GM12878 (cell line): ENCODE data around the gene GALNT6. TPM values are rescaled to one million over a fixed set of nuclear protein-coding genes. Genes with fewer than 3 reads are reported as not detected.

Experiments
- ATAC-seq: fragments of 200-7000 bp; cut with Tn5 transposase; 3 replicates; pipeline ENCODE4 v1.9.1; 2020; ENCODE audit warnings: mild to moderate bottlenecking, moderate library complexity
- BruUV-seq: library from RNA; stranded (reverse); fragments of 400-500 nt; replicated peaks from 2 replicates; lab custom pipeline; 2021; lab: Mats Ljungman, UMichigan
- CTCF ChIA-PET: fragments of 300-600 bp; sonication (Branson Sonifier 250); formaldehyde crosslinking; extraction: SDS; loops from one replicate; lab custom pipeline; 2021; ENCODE audit warnings: inconsistent platforms; lab: Yijun Ruan, JAX
- POLR2A ChIA-PET: fragments of 350-600 bp; formaldehyde crosslinking; extraction: SDS; loops from one replicate; lab custom pipeline; 2021; ENCODE audit warnings: inconsistent platforms; lab: Charles Lee
- RAD21 ChIA-PET: fragments of 300-600 bp; sonication (Branson Sonifier 250); formaldehyde crosslinking; loops from one replicate; lab custom pipeline; 2023; ENCODE audit warnings: antibody characterized with exemption; ENCODE audit not compliant: unreplicated experiment; lab: Charles Lee
- SMC1A ChIA-PET: fragments of 300-600 bp; sonication (Branson Sonifier 250); formaldehyde crosslinking; loops from one replicate; lab custom pipeline; 2023; ENCODE audit not compliant: unreplicated experiment, uncharacterized antibody; lab: Charles Lee
- DNase-seq: peaks from one replicate; pipeline ENCODE4 v3.0.0-alpha.2; 2011; ENCODE audit warnings: low read depth, low spot score
- FAIRE-seq: peaks from 3 replicates; lab custom pipeline; 2011; peaks lifted over from hg19 to GRCh38; lab: Jason Lieb, UNC
- H2AFZ ChIP-seq: 2 replicates; pipeline ENCODE4 v1.6.0; 2011; ENCODE audit warnings: low read depth, low read length, control low read depth; ENCODE audit not compliant: control insufficient read depth
- H3K27ac ChIP-seq: 2 replicates; pipeline ENCODE4 v1.5.1; 2011; ENCODE audit warnings: control low read depth; ENCODE audit not compliant: control insufficient read depth, insufficient read depth
- H3K27me3 ChIP-seq, 2 experiments: replicated peaks in 1 of 2; 2 replicates each; pipeline versions ENCODE4 v1.6.0 to v1.6.1; 2011; ENCODE audit warnings: low read length in 1 of 2; ENCODE audit not compliant: control insufficient read depth in 2 of 2, insufficient read depth in 2 of 2
- H3K36me3 ChIP-seq, 2 experiments: 2 replicates each; pipeline ENCODE4 v1.5.1; 2011; ENCODE audit warnings: low read length in 1 of 2; ENCODE audit not compliant: control insufficient read depth in 2 of 2, insufficient read depth in 2 of 2
- H3K4me1 ChIP-seq: 2 replicates; pipeline ENCODE4 v1.6.1; 2011; ENCODE audit warnings: mild to moderate bottlenecking, low read length, moderate library complexity, mixed read lengths; ENCODE audit not compliant: control insufficient read depth, insufficient read depth
- H3K4me2 ChIP-seq: 2 replicates; pipeline ENCODE4 v1.6.0; 2011; ENCODE audit warnings: control low read depth; ENCODE audit not compliant: control insufficient read depth, insufficient read depth
- H3K4me3 ChIP-seq: fragments of 200-600 bp; sonication (generic); 2 replicates; pipeline ENCODE4 v1.5.1; 2016
- H3K79me2 ChIP-seq: 2 replicates; pipeline ENCODE4 v1.6.0; 2011; ENCODE audit warnings: low read length; ENCODE audit not compliant: control insufficient read depth, insufficient read depth
- H3K9ac ChIP-seq: 2 replicates; pipeline ENCODE4 v1.8.0; 2011; ENCODE audit warnings: low read length, control low read depth, mixed read lengths; ENCODE audit not compliant: control insufficient read depth, insufficient read depth
- H3K9me3 ChIP-seq: replicated peaks from 3 replicates; pipeline ENCODE4 v1.5.1; 2011; ENCODE audit warnings: mild to moderate bottlenecking, low read length; ENCODE audit not compliant: control insufficient read depth, insufficient read depth
- H4K20me1 ChIP-seq: 2 replicates; pipeline ENCODE4 v1.6.0; 2011; ENCODE audit not compliant: control insufficient read depth, insufficient read depth
- BMI1 ChIP-seq: fragments of 450-650 bp; IDR thresholded peaks from 2 replicates; pipeline ENCODE4 v1.6.1; 2016; ENCODE audit warnings: mild to moderate bottlenecking, moderate library complexity, borderline replicate concordance
- NBN ChIP-seq: fragments of 450-650 bp; IDR thresholded peaks from 2 replicates; pipeline ENCODE4 v1.6.1; 2016
- NFIC ChIP-seq: IDR thresholded peaks from 2 replicates; pipeline ENCODE4 v1.6.1; 2012; ENCODE audit warnings: low read depth, mild to moderate bottlenecking, inconsistent platforms, low read length, moderate library complexity
- NFXL1 ChIP-seq: fragments of 450-650 bp; IDR thresholded peaks from 2 replicates; pipeline ENCODE4 v1.6.1; 2017; ENCODE audit warnings: antibody characterized with exemption, mild to moderate bottlenecking, borderline replicate concordance
- SMC3 ChIP-seq: IDR thresholded peaks from 2 replicates; pipeline ENCODE4 v1.6.1; 2011; ENCODE audit warnings: low read length, improper control_type of control experiment, borderline replicate concordance
- ZNF622 ChIP-seq: fragments of 450-650 bp; IDR thresholded peaks from 2 replicates; pipeline ENCODE4 v1.6.1; 2017; ENCODE audit warnings: mild to moderate bottlenecking, inconsistent platforms
- WGBS: methylation state at CpG from one replicate; pipeline ENCODE4 v1.1.6; 2016; ENCODE audit warnings: low lambda C conversion rate; ENCODE audit not compliant: insufficient replicate concordance, insufficient coverage; ENCODE audit errors: missing lambda C conversion rate; 5-methylcytosine and 5-hydroxymethylcytosine counted together
- in situ Hi-C: fragments of 300-500 bp; cut with MboI; formaldehyde crosslinking; loops from 9 replicates; pipeline ENCODE4 v1.14.3; 2018; ENCODE audit warnings: mixed read lengths
- intact Hi-C: fragments of 100-400 bp; cut with micrococcal nuclease; formaldehyde crosslinking; loops from one replicate; pipeline ENCODE4 v1.14.2; 2022; ENCODE audit not compliant: unreplicated experiment
- polyA plus RNA-seq, 11 experiments: library from polyadenylated mRNA; depleted of rRNA in 4 of 11; unstranded in 6 of 11; stranded (reverse) in 5 of 11; fragments of >200 nt; fragmentation: Nextera tagmentation in 4 of 11; fragmentation: Illumina TruSeq in 1 of 11; extraction: Ambion mirVana in 4 of 11; extraction: Trizol in 1 of 11; gene quantifications; 1 replicate in 1 of 11; 2 replicates in 10 of 11; pipeline versions ENCODE4 v1.2.1 to v1.2.3, GENCODE V29; 2011 to 2016; ENCODE audit warnings: inconsistent platforms in 2 of 11, missing spikeins in 2 of 11, low read depth in 1 of 11
- total RNA-seq, 4 experiments: library from RNA; depleted of rRNA in 3 of 4; stranded (reverse); fragments of >200 nt in 3 of 4; fragmentation: Illumina TruSeq in 1 of 4; extraction: Trizol in 1 of 4; gene quantifications; 2 replicates each; pipeline versions ENCODE4 v1.2.1 to v1.2.3, GENCODE V29; 2013 to 2021
- TF ChIP-seq, protein P1 (sequence below): IDR thresholded peaks from 2 replicates; pipeline ENCODE4 v1.6.1; 2012; ENCODE audit warnings: low read depth, low read length, improper control_type of control experiment

GALNT6 gene
- total and polyA plus RNA-seq, 10 of the 15 experiments (the other 5 are each of a cell fraction or from before 2014, with no cell fraction given), result 6.6 to 40.4 (median 23.7) TPM

GRCh38 chr12:51424094-51424661 is 33.0 kb upstream of the GALNT6 start:
- TF ChIP-seq NFXL1, result no peak
- no peak for TF ChIP-seq BMI1
- no peak for TF ChIP-seq SMC3
- TF ChIP-seq ZNF622, result no peak
- no peak for TF ChIP-seq NBN
- TF ChIP-seq, protein P1, sequence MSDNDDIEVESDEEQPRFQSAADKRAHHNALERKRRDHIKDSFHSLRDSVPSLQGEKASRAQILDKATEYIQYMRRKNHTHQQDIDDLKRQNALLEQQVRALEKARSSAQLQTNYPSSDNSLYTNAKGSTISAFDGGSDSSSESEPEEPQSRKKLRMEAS, result no peak
- TF ChIP-seq NFIC, result no peak
- ATAC-seq, result no peak
- intact Hi-C loops, result loop anchor here (5.0 to 10.0 kb wide), 2 partner anchors 168 to 561 kb away; partner anchors contain the start of gene SCN8A
- Histone ChIP-seq H3K79me2 (no peaks in the 10 kb centered on the region), H3K4me1 (peaks cover 3% of the 10 kb centered on the region; the same call in 1 of the 2 replicates), H3K27ac (no peak overlapping the region), H3K4me2 (peak overlapping the region; percentile 68), H3K4me3 (peak overlapping the region; percentile 71), H3K9me3 (no peaks in the 10 kb centered on the region), H4K20me1 (no peaks in the 10 kb centered on the region), H2AFZ (peak overlapping the region; percentile 90), H3K9ac (no peak overlapping the region), H3K36me3 (no peaks in the 10 kb centered on the region), H3K27me3 (no peaks in the 10 kb centered on the region)
- FAIRE-seq, result peak; percentile 76
- WGBS, result 40% methylated on average over 10 of the region's 10 CpGs
- SMC1A ChIA-PET, result interaction anchor here (0.7 to 1.3 kb wide), 7 partner anchors 38 to 109 kb away, joined by 3 to 6 read pairs (median 3); no protein-coding TSS in a partner anchor
- no TSS peak for BruUV-seq
- DNase-seq, result no peak
- POLR2A ChIA-PET, result no interaction called here
- in situ Hi-C loops, result loop anchor here (5.0 to 10.0 kb wide), 2 partner anchors 103 to 451 kb away; no protein-coding TSS in a partner anchor
- CTCF ChIA-PET, result interaction anchor here (0.9 to 14.2 kb wide), 6 partner anchors 9 to 108 kb away, joined by 3 to 183 read pairs (median 6); no protein-coding TSS in a partner anchor
- RAD21 ChIA-PET, result interaction anchor here (1.1 to 2.0 kb wide), 3 partner anchors 104 to 253 kb away, joined by 3 to 6 read pairs (median 4); no protein-coding TSS in a partner anchor
